ENCODE results near the gene MCOLN2. TPM values are rescaled to one million over a fixed set of nuclear protein-coding genes. Genes with fewer than 3 reads are reported as not detected.

MCOLN2 gene
- total RNA-seq, 1 donor from 2014 or later: 0.29 TPM

DNA sequence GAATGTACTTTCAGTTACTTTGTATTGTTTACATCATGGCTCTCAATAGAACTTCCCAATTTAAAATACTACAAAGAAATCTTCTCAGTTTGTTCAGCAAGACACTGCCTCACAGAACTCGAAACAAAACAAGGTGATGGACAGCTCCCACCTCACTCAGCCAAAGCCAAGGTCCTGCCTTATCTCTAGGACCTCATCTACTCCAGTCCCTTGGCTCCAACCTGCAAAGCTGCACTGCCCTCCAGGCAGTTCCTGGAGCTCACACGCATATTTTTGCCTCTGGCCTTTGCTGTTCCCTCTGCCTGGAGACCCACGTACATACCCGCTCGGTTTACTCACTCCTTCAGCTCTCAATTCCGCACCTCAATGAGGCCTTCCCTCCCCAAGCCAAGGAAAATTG lies 40.3 kb downstream of the MCOLN2 start:
- H3K36me3 Mint-ChIP-seq (ENCODE audit: insufficient read depth): no peaks in the 10 kb centered on the region
- H3K27me3 Mint-ChIP-seq: peaks cover 4% of the 10 kb centered on the region
- DNase-seq (ENCODE audit: low spot score, unreplicated experiment): no peak
- no peaks in the 10 kb centered on the region for H3K4me1 Mint-ChIP-seq (ENCODE audit: low read depth)
- TF ChIP-seq, protein P1, sequence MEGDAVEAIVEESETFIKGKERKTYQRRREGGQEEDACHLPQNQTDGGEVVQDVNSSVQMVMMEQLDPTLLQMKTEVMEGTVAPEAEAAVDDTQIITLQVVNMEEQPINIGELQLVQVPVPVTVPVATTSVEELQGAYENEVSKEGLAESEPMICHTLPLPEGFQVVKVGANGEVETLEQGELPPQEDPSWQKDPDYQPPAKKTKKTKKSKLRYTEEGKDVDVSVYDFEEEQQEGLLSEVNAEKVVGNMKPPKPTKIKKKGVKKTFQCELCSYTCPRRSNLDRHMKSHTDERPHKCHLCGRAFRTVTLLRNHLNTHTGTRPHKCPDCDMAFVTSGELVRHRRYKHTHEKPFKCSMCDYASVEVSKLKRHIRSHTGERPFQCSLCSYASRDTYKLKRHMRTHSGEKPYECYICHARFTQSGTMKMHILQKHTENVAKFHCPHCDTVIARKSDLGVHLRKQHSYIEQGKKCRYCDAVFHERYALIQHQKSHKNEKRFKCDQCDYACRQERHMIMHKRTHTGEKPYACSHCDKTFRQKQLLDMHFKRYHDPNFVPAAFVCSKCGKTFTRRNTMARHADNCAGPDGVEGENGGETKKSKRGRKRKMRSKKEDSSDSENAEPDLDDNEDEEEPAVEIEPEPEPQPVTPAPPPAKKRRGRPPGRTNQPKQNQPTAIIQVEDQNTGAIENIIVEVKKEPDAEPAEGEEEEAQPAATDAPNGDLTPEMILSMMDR (IDR thresholded peaks at IDR 0.05; ENCODE audit: unreplicated experiment): no peak
- H3K27ac Mint-ChIP-seq: no peak overlapping the region
- H3K9me3 Mint-ChIP-seq (ENCODE audit: low read depth): no peaks in the 10 kb centered on the region
- no peak overlapping the region for H3K4me3 Mint-ChIP-seq (ENCODE audit: low read depth)

DNA sequence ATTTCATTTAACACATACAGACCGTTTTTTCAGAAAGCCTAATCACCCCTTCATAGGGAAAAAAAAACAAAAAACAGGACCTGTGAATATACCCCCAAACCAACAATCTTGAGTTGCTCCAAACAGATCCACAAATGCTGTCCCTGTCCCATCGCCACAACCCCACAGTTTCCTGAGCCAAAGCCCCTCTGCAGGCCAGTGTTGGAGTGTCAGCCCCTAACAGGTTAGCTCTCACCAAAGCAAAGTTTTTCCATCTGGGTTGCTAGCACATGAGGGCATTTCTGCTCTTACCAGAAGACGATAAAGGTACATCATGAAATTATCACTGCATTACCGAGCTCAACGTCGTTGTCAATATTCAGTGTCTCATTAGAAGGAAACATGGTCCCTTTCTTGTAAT lies 40.8 kb downstream of the MCOLN2 start:
- peaks cover 5% of the 10 kb centered on the region for H3K27me3 Mint-ChIP-seq
- H3K9me3 Mint-ChIP-seq (ENCODE audit: low read depth): no peaks in the 10 kb centered on the region
- H3K36me3 Mint-ChIP-seq (ENCODE audit: insufficient read depth): no peaks in the 10 kb centered on the region
- TF ChIP-seq, protein P1 (IDR thresholded peaks at IDR 0.05; ENCODE audit: unreplicated experiment): no peak
- H3K27ac Mint-ChIP-seq: no peak overlapping the region
- DNase-seq (ENCODE audit: low spot score, unreplicated experiment): no peak
- no peaks in the 10 kb centered on the region for H3K4me1 Mint-ChIP-seq (ENCODE audit: low read depth)
- H3K4me3 Mint-ChIP-seq (ENCODE audit: low read depth): no peak overlapping the region

GRCh38 chr1:84949664-84950063 lies 47.2 kb downstream of the MCOLN2 start:
- DNase-seq (ENCODE audit: low spot score, unreplicated experiment): no peak
- TF ChIP-seq, protein P1 (IDR thresholded peaks at IDR 0.05; ENCODE audit: unreplicated experiment): no peak
- Mint-ChIP-seq H3K9me3 (ENCODE audit: low read depth) (no peaks in the 10 kb centered on the region), H3K27ac (no peak overlapping the region), H3K27me3 (peaks cover 5% of the 10 kb centered on the region), H3K36me3 (ENCODE audit: insufficient read depth) (no peaks in the 10 kb centered on the region), H3K4me3 (ENCODE audit: low read depth) (no peak overlapping the region), H3K4me1 (ENCODE audit: low read depth) (peaks cover 4% of the 10 kb centered on the region)

DNA sequence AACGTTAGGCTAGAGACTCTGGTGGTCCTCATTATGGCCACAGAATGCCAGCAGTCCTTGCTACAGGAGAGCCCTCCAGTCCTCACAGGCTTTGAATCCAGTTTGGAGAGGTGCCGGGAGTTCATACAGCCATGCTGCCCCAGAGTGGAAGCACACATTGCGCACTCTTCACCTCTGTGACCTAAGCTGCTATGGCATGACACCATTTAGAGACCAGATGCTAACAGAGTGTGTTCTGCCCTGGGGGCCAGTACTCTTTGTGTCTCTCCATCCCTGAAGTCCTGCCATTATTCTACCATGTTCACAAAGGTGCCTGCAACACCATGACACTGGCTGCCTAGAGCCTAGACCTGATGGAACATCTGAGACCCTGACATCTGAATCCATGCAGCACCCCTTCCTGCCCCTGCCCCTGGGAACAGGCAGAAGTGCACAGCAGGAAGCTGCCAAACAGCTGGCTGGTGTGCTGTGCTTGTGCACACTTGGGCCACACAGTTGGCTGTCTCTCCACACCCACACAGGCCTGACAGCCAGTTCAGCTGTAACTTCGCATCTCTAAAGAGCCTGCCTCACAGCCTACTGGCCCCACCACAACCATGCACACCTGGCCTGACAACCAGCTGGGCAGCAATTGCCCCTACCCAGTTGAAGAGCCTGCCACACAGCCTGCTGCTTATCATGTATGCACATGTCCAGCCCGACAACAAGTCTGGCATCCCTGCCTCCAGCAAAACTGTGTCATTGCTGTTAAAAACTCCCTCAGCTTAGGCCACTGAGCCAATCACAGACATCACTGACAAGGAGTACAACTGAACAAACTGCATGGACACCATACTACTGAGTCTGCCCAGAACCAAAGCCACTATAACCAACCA lies 49.1 kb downstream of the MCOLN2 start:
- Mint-ChIP-seq H3K27me3 (peaks cover 11% of the 10 kb centered on the region), H3K4me1 (ENCODE audit: low read depth) (peaks cover 4% of the 10 kb centered on the region), H3K9me3 (ENCODE audit: low read depth) (no peaks in the 10 kb centered on the region), H3K27ac (no peak overlapping the region), H3K4me3 (ENCODE audit: low read depth) (no peak overlapping the region), H3K36me3 (ENCODE audit: insufficient read depth) (no peaks in the 10 kb centered on the region)
- TF ChIP-seq, protein P1 (IDR thresholded peaks at IDR 0.05; ENCODE audit: unreplicated experiment): no peak
- no peak for DNase-seq (ENCODE audit: low spot score, unreplicated experiment)

GRCh38 chr1:84946631-84947030 lies 50.3 kb downstream of the MCOLN2 start:
- Mint-ChIP-seq H3K36me3 (ENCODE audit: insufficient read depth) (no peaks in the 10 kb centered on the region), H3K4me3 (ENCODE audit: low read depth) (no peak overlapping the region), H3K4me1 (ENCODE audit: low read depth) (peaks cover 4% of the 10 kb centered on the region), H3K9me3 (ENCODE audit: low read depth) (no peaks in the 10 kb centered on the region), H3K27ac (no peak overlapping the region), H3K27me3 (peaks cover 17% of the 10 kb centered on the region)
- TF ChIP-seq, protein P1 (IDR thresholded peaks at IDR 0.05; ENCODE audit: unreplicated experiment): no peak
- no peak for DNase-seq (ENCODE audit: low spot score, unreplicated experiment)

Data from progenitor cell of endocrine pancreas (in vitro differentiated cells).